GM10248 (cell line): ENCODE results near the gene DIP2A.

Experiments
- CTCF ChIA-PET: fragments of 300-600 bp; sonication (Branson Sonifier 250); formaldehyde crosslinking; extraction: SDS; loops from one replicate; lab custom pipeline; 2021; ENCODE audit warnings: antibody characterized with exemption; lab: Yijun Ruan, JAX
- POLR2A ChIA-PET: fragments of 350-650 bp; sonication (Branson Sonifier 250); formaldehyde crosslinking; extraction: SDS; loops from one replicate; lab custom pipeline; 2020; ENCODE audit warnings: antibody characterized with exemption; lab: Yijun Ruan, JAX
- DNase-seq: peaks from one replicate; pipeline ENCODE4 v3.0.0; 2012; ENCODE audit errors: extremely low spot score
- CTCF ChIP-seq: IDR thresholded peaks from 2 replicates; pipeline ENCODE4 v1.5.1; 2012; ENCODE audit warnings: mild to moderate bottlenecking, low read depth; ENCODE audit errors: extremely low read depth, missing control alignments, control extremely low read depth

Gene DIP2A

GRCh38 chr21:46458315-46459023, at the start of gene DIP2A:
TSS of gene DIP2A (plus strand) at chr21:46458891. CDS start at chr21:46459132, 241 bp downstream.
- DNase-seq: peak; percentile 100
- CTCF ChIA-PET: interaction anchor here (0.8 to 2.1 kb wide), 4 partner anchors 12 to 315 kb away, joined by 3 to 8 read pairs (median 4); no protein-coding TSS in a partner anchor
- TF ChIP-seq CTCF: no peak
- POLR2A ChIA-PET: interaction anchor here (0.5 to 0.6 kb wide), 2 partner anchors 17 to 152 kb away, joined by 3 to 4 read pairs; no protein-coding TSS in a partner anchor

- ChIA-PET POLR2A (no interaction called here), CTCF (interaction anchor here (1.8 kb wide), 1 partner anchor 266 kb away, joined by 7 read pairs; no protein-coding TSS in a partner anchor)
- DNase-seq: no peak
- TF ChIP-seq CTCF: no peak
These were observed 48.9 kb upstream of the DIP2A start for GRCh38 chr21:46409641-46410406.

- ChIA-PET CTCF (no interaction called here), POLR2A (no interaction called here)
- DNase-seq: no peak
- no peak for TF ChIP-seq CTCF
These were observed 48.2 kb upstream of the DIP2A start for GRCh38 chr21:46410516-46410915.

GRCh38 chr21:46411236-46411635, 47.5 kb upstream of the DIP2A start:
- no peak for TF ChIP-seq CTCF
- ChIA-PET POLR2A (no interaction called here), CTCF (interaction anchor here (1.0 to 1.3 kb wide), 2 partner anchors 41 to 268 kb away, joined by 3 read pairs; no protein-coding TSS in a partner anchor)
- DNase-seq: no peak

- ChIA-PET CTCF (interaction anchor here (0.8 to 1.3 kb wide), 3 partner anchors 10 to 268 kb away, joined by 3 read pairs; no protein-coding TSS in a partner anchor), POLR2A (no interaction called here)
- no peak for TF ChIP-seq CTCF
- no peak for DNase-seq
These were observed 47.0 kb upstream of the DIP2A start for GRCh38 chr21:46411691-46412090.
